ENCODE data around the gene MXI1. TPM values are rescaled to one million over a fixed set of nuclear protein-coding genes. Genes with fewer than 3 reads are reported as not detected.

Gene MXI1
- total RNA-seq, 1 experiment from 2014 or later = 16.6 TPM

GRCh38 chr10:110286841-110287240 is 79.4 kb downstream of the MXI1 start:
- DNase-seq (ENCODE audit: low spot score) (no peak), ATAC-seq (no peak)
- Mint-ChIP-seq H3K36me3 (peaks cover 15% of the 10 kb centered on the region), H3K27me3 (ENCODE audit: low read depth) (no peaks in the 10 kb centered on the region), H3K27ac (peak overlapping the region; percentile 46; the same call in 1 of the 2 replicates), H3K4me3 (no peak overlapping the region), H3K9me3 (no peaks in the 10 kb centered on the region), H3K4me1 (peaks cover 28% of the 10 kb centered on the region)
- CTCF ChIA-PET = no interaction called here
- POLR2A ChIA-PET = no interaction called here
- TF ChIP-seq NR1H2 (CRISPR knock-in tag; IDR thresholded peaks at IDR 0.05) = no peak
- TF ChIP-seq NFATC4 (CRISPR knock-in tag; IDR thresholded peaks at IDR 0.05) = no peak
- no peak for TF ChIP-seq GTF2I (CRISPR knock-in tag; conservative IDR thresholded peaks at IDR 0.05)
- TF ChIP-seq MAX (CRISPR knock-in tag; IDR thresholded peaks at IDR 0.05) = no peak
- TF ChIP-seq ATF2 (CRISPR knock-in tag; IDR thresholded peaks at IDR 0.05; ENCODE audit: borderline replicate concordance, low read depth) = no peak
- no peak for TF ChIP-seq ZNF425 (CRISPR knock-in tag; conservative IDR thresholded peaks at IDR 0.05)
- TF ChIP-seq E2F5 (CRISPR knock-in tag; IDR thresholded peaks at IDR 0.05) = no peak
- TF ChIP-seq MLX (CRISPR knock-in tag; IDR thresholded peaks at IDR 0.05) = no peak
- TF ChIP-seq RORB (CRISPR knock-in tag; IDR thresholded peaks at IDR 0.05) = no peak
- no peak for TF ChIP-seq ZNF671 (CRISPR knock-in tag; IDR thresholded peaks at IDR 0.05)
- TF ChIP-seq ZNF281 (CRISPR knock-in tag; IDR thresholded peaks at IDR 0.05) = no peak
- no peak for TF ChIP-seq AFF4 (CRISPR knock-in tag; IDR thresholded peaks at IDR 0.05; ENCODE audit: borderline replicate concordance)
- TF ChIP-seq CTCF (IDR thresholded peaks at IDR 0.05) = no peak
- TF ChIP-seq PREB (CRISPR knock-in tag; IDR thresholded peaks at IDR 0.05; ENCODE audit: borderline replicate concordance) = no peak
- TF ChIP-seq ELF4 (CRISPR knock-in tag; IDR thresholded peaks at IDR 0.05; ENCODE audit: low read depth) = no peak
- no peak for TF ChIP-seq TEAD1 (CRISPR knock-in tag; IDR thresholded peaks at IDR 0.05)
- TF ChIP-seq MYBL2 (CRISPR knock-in tag; IDR thresholded peaks at IDR 0.05) = no peak
- TF ChIP-seq PRDM15 (CRISPR knock-in tag; IDR thresholded peaks at IDR 0.05) = no peak

Data from WTC11 (cell line).